Omental fat pad (tissue), 4 donors: ENCODE measurements around the gene RBM28. TPM values are rescaled to one million over a fixed set of nuclear protein-coding genes. Genes with fewer than 3 reads are reported as not detected.
A peak's percentile ranks its signal among the peaks of the same experiment; 100 is the strongest.

ENCODE experiments used
- ATAC-seq: fragments of 150-250 bp; one replicate; pipeline ENCODE4 v1.9.1; 2016; ENCODE audit warnings: mild to moderate bottlenecking, moderate library complexity; ENCODE audit not compliant: low FRiP score
- DNase-seq: peaks from one replicate; pipeline ENCODE4 v3.0.0-alpha.2; 2019; ENCODE audit warnings: low spot score
- CTCF ChIP-seq, 3 donors: fragments of 450-650 bp; IDR thresholded peaks; one replicate each; pipeline ENCODE4 v1.5.1; 2016 to 2017; ENCODE audit warnings: antibody characterized with exemption in 3 of 3, mild to moderate bottlenecking in 3 of 3, moderate library complexity in 2 of 3
- total RNA-seq, 4 donors: library from RNA; depleted of rRNA; stranded (reverse); fragments of >200 nt; gene quantifications; one replicate each; pipeline ENCODE4 v1.1.0, GENCODE V29; 2016

The RBM28 gene
- total RNA-seq, 4 donors from 2014 or later: 21.5 to 79.0 (median 29.5) TPM

- DNase-seq: no peak
- no peak for TF ChIP-seq CTCF (IDR thresholded peaks at IDR 0.05)
- ATAC-seq: no peak
Measured at GRCh38 chr7:128389085-128389617, 45.4 kb upstream of the RBM28 start.

GRCh38 chr7:128388145-128388485 is 44.4 kb upstream of the RBM28 start:
- ATAC-seq (no peak), DNase-seq (no peak)
- TF ChIP-seq CTCF (IDR thresholded peaks at IDR 0.05): no peak

GRCh38 chr7:128387216-128388144 is 43.8 kb upstream of the RBM28 start:
- ATAC-seq (peak; percentile 81), DNase-seq (peak; percentile 48)
- no peak for TF ChIP-seq CTCF (IDR thresholded peaks at IDR 0.05)

- ATAC-seq (no peak), DNase-seq (no peak)
- no peak for TF ChIP-seq CTCF (IDR thresholded peaks at IDR 0.05)
Measured at GRCh38 chr7:128385988-128386925, 42.5 kb upstream of the RBM28 start.

GRCh38 chr7:128384726-128385125 is 41.0 kb upstream of the RBM28 start:
- no peak for TF ChIP-seq CTCF (IDR thresholded peaks at IDR 0.05)
- DNase-seq (no peak), ATAC-seq (no peak)

- DNase-seq: no peak
- no peak for TF ChIP-seq CTCF (IDR thresholded peaks at IDR 0.05)
- no peak for ATAC-seq
Measured at GRCh38 chr7:128383776-128384175, 40.1 kb upstream of the RBM28 start.
